Endothelial cell of umbilical vein (primary cell): ENCODE data around the gene SGCG.

ENCODE experiments used
- CTCF ChIP-seq, 2 donors: IDR thresholded peaks; 1 replicate in 1 of 2; 2 replicates in 1 of 2; pipeline ENCODE4 v1.5.1; 2011; ENCODE audit warnings: low read length in 2 of 2, mild to moderate bottlenecking in 2 of 2, moderate library complexity in 2 of 2, control low read depth in 1 of 2, inconsistent platforms in 1 of 2, low read depth in 1 of 2; ENCODE audit not compliant: insufficient read depth in 1 of 2; ENCODE audit errors: extremely low read depth in 1 of 2
- EZH2 ChIP-seq: IDR thresholded peaks from 2 replicates; pipeline ENCODE4 v1.6.1; 2012; ENCODE audit warnings: borderline replicate concordance, low read depth, mild to moderate bottlenecking, moderate library complexity, low read length, inconsistent platforms; ENCODE audit not compliant: severe bottlenecking
- GATA2 ChIP-seq: IDR thresholded peaks from 2 replicates; pipeline ENCODE4 v1.7.0; 2011; ENCODE audit warnings: low read depth, mild to moderate bottlenecking, moderate library complexity, mixed read lengths, low read length; ENCODE audit not compliant: insufficient read length, insufficient read depth
- JUN ChIP-seq: IDR thresholded peaks from 2 replicates; pipeline ENCODE4 v1.6.1; 2011; ENCODE audit warnings: borderline replicate concordance, low read depth; ENCODE audit not compliant: insufficient read length, insufficient read depth
- MAX ChIP-seq: IDR thresholded peaks from 2 replicates; pipeline ENCODE4 v1.6.1; 2011; ENCODE audit not compliant: insufficient read depth, insufficient read length
- POLR2A ChIP-seq: IDR thresholded peaks from 2 replicates; pipeline ENCODE4 v1.6.1; 2012; ENCODE audit warnings: low read depth, mild to moderate bottlenecking, control low read depth, low read length
- POLR2AphosphoS5 ChIP-seq: IDR thresholded peaks from 2 replicates; pipeline ENCODE4 v1.6.1; 2012; ENCODE audit warnings: low read depth, mild to moderate bottlenecking, control low read depth, low read length, moderate library complexity; ENCODE audit not compliant: insufficient read depth

- TF ChIP-seq POLR2A (no peak), CTCF (IDR thresholded peaks at IDR 0.05; ENCODE audit: extremely low read depth in 1 of 2, insufficient read depth in 1 of 2, low read depth in 1 of 2, low read length in 2 of 2) (no peak), EZH2 (no peak), JUN (no peak), GATA2 (no peak), POLR2AphosphoS5 (no peak), MAX (no peak)
These were observed 109.2 kb downstream of the SGCG start for GRCh38 chr13:23289917-23290357.
